Hepatic stellate cell (primary cell): ENCODE measurements around the gene PTPN11.
"Not testable (repeated sequence)": the region's sequence is repeated elsewhere in the genome, so short reads cannot be mapped to it uniquely, and the experiment has no call there.

Experiments
- DNase-seq: peaks from one replicate; pipeline ENCODE4 v3.0.0; 2011; ENCODE audit warnings: low spot score

Gene PTPN11

GRCh38 chr12:112418608-112419296, at the start of gene PTPN11:
TSS of gene PTPN11 (plus strand) at chr12:112418947. CDS start at chr12:112419112, 165 bp downstream.
- DNase-seq, result peak; percentile 85

GRCh38 chr12:112370199-112370598, 48.5 kb upstream of the PTPN11 start:
- DNase-seq, result peak; percentile 13

GRCh38 chr12:112370868-112371510, 47.8 kb upstream of the PTPN11 start:
- no peak for DNase-seq

GRCh38 chr12:112374166-112374740, 44.5 kb upstream of the PTPN11 start:
- DNase-seq, result no peak

GRCh38 chr12:112375105-112375504, 43.6 kb upstream of the PTPN11 start:
- no peak for DNase-seq

GRCh38 chr12:112380663-112381405, 37.9 kb upstream of the PTPN11 start:
- peak; percentile 31 for DNase-seq

- DNase-seq, result peak; percentile 23
These were observed 37.3 kb upstream of the PTPN11 start for GRCh38 chr12:112381406-112381882.

GRCh38 chr12:112381883-112382796, 36.6 kb upstream of the PTPN11 start, which contains the start of gene HECTD4:
TSS of gene HECTD4 (minus strand) at chr12:112382431. CDS start at chr12:112382128, 303 bp downstream.
- peak; percentile 96 for DNase-seq

- no peak for DNase-seq
These were observed 35.9 kb upstream of the PTPN11 start for GRCh38 chr12:112382866-112383265.

- no peak for DNase-seq
These were observed 32.0 kb upstream of the PTPN11 start for GRCh38 chr12:112386726-112387125.

GRCh38 chr12:112389228-112389627, 29.5 kb upstream of the PTPN11 start:
- DNase-seq, result no peak

- DNase-seq, result not testable (repeated sequence)
These were observed 28.7 kb upstream of the PTPN11 start for GRCh38 chr12:112389922-112390654.

GRCh38 chr12:112393328-112393727, 25.4 kb upstream of the PTPN11 start:
- DNase-seq, result no peak

GRCh38 chr12:112401054-112401453, 17.7 kb upstream of the PTPN11 start:
- no peak for DNase-seq

GRCh38 chr12:112401903-112402498, 16.7 kb upstream of the PTPN11 start:
- no peak for DNase-seq

- no peak for DNase-seq
These were observed 11.9 kb upstream of the PTPN11 start for GRCh38 chr12:112406519-112407488.

GRCh38 chr12:112407683-112408082, 11.1 kb upstream of the PTPN11 start:
- DNase-seq, result not testable (repeated sequence)

GRCh38 chr12:112408621-112409020, 10.1 kb upstream of the PTPN11 start:
- peak; percentile 24 for DNase-seq
